GM21367 (cell line): ENCODE measurements around the gene IMMT.

ENCODE experiments used
- ATAC-seq: cut with Tn5 transposase; IDR thresholded peaks from one replicate; pipeline ENCODE4 v1.9.1; 2021; ENCODE audit not compliant: unreplicated experiment

IMMT gene

GRCh38 chr2:86094229-86094628, 101.0 kb downstream of the IMMT start:
- no peak for ATAC-seq
